ENCODE data around the gene C15orf39. TPM values are rescaled to one million over a fixed set of nuclear protein-coding genes. Genes with fewer than 3 reads are reported as not detected.

The C15orf39 gene
- total RNA-seq, 1 donor from 2014 or later, result 23.1 TPM

DNA sequence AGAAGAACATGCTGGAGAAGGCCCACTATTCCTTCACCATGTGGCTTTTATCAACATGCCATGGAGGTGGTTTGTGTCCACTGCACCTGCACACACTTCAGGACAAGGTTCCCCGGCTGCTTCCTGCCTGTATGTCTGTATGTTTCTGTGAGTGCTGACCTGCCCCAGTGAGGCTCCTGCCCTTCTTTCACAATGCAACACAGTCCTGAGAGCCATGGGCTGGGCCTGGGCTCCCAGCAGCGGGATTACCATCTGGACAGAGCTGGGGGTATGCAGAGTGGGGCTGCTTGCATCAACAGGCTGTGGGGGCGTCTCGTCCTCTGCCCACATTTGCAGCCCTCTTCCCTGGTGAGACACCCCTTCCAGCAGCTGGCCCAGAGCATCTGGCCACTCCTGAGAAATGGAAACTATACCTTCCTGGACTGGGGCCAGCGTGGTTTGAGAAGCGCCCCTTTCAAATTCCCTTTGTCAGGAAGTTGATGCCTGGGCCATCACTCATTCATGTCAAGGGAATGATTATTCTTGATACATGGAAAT lies 29.3 kb upstream of the C15orf39 start:
- ATAC-seq, result no peak

DNA sequence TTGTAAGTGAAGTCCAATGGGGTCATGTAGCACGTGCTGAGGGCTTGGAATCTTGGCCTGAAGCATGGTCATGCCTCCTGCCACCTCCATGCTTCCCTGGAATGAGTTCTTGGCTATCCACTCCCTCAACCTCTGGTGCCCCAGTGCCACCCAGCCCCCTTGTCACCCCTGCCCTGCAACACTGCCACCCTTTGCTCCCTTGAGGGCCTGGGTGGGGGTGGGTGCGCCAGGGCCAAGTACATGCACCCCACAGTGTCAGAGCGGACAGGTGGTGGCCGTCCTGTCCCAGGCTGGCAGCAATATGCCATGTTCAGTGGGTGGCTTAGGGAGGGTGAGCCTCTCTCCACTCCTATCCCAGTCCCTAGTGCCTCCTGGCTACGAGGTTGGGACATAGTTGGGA lies 27.6 kb upstream of the C15orf39 start:
- no peak for ATAC-seq

DNA sequence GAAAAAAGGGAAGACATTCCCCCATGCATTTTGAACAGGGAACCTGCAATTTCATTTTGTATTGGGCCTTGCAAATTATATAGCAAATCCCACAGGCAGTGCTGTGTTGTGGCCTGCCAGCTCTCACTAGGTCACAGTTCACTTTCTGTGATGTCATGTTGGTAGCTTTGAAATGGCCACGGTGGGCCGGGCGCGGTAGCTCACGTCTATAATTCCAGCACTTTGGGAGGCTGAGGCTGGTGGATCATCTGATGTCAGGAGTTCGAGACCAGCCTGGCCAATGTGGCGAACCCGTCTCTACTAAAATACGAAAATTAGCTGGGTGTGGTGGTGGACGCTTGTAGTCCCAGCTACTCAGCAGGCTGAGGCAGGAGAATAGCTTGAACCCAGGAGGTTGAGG lies 27.0 kb upstream of the C15orf39 start:
- ATAC-seq, result no peak

GRCh38 chr15:75176396-75176761 lies 25.3 kb upstream of the C15orf39 start:
- ATAC-seq, result no peak

- ATAC-seq, result no peak
These were observed 24.2 kb upstream of the C15orf39 start for GRCh38 chr15:75177360-75178071.

GRCh38 chr15:75178171-75178937 lies 23.3 kb upstream of the C15orf39 start:
- no peak for ATAC-seq

DNA sequence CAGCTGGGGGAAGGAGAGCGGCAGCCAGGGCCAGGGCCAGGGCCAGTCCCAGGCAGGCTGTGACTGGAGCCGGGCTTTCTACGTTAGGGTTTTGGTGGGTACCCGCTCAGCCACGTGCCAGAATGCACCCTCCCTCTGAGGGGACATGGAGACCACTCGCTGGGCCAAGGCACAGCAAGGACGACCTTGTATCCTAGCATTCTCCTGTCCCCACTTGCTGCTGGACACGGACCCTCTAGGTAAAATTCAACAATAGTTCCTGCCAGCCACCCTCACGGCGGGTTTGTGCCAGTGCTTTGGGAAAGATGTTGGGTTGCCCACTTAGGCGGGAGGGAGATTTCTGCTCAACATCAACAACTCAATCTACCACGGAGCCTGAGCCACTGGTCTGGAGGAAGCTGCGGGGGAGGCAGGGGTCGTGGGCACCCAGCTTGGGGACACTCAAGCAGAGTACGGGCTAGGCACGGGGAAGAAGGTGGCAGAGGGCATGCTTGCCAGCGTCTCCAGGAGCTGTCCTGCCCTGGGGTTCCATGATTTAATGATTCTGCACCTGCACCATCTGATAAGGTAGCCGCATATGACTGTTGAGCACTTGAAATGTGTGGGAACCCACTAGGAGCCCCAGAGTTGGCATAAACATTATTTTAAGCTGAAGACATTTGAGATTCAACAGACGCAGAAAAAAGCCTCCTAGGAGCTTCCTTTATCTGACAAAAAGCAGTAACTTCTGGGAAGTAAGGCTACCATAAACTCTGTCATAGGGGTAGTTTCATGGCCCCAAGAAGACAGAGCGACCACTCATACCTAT lies 22.5 kb upstream of the C15orf39 start:
- no peak for ATAC-seq

GRCh38 chr15:75179746-75180140 lies 21.9 kb upstream of the C15orf39 start:
- ATAC-seq, result no peak

DNA sequence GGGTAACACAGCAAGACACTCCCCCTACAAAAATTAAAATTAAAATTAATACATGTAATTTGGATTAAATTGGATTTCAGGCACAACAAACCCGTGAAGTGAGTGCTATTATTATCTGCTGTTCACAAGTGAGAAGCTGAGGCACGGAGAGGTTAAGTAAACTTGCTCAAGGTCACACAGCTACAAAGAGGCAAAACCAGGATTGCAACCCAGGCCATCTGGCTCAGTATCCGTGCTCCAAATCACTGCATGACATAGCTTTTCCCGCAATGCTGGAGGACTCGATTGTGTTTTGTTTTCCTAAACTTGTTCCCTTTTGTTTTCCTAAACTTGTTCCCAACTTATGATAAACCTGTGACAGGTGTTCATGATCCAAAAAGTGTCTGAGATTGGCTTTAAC lies 19.9 kb upstream of the C15orf39 start:
- no peak for ATAC-seq

DNA sequence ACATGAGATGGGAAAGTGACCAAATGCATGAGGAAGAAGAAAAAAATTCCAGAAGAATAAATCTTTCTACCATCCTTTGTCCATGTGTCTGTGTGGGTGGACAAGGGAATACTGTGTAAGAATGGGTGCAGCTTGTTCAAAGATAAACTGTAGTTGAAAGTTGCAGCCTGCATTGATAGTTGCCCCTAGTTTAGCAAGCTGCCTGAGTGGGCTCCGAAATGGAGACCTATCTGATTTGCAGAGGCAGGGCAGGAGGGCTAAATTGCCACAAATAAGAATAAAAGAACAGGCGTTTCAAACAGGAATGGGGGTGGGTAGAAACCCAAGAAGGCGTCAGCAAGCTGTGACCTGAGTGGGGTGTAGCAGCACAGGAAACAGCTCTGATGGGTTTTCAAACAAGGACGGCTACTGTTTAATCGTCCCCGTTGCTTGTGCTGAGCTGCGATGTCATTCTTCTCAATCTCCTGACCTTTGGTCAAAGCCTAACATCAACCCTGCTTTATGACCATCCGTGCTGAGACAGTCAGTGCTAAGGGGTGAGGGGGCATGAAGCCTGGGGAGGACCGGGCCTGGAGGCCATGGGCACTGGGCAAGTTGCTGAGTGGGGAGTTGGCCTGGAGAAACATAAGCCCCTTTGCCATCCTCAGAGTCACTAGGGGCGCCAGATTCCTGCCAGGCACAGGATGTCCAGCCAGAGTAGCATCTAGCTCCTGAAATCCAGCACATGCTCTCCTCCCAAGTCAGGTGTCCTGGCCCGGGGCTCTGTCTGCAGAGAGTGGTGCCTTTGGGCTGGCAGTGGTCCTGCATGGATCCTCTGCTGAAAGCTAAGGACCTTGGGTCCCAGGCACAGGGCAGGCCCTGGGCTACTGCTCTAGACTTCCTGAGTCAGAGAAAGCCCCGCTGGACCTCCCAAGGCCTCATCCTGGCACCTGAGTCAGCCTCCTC lies 19.2 kb upstream of the C15orf39 start:
- peak; percentile 23 for ATAC-seq

- no peak for ATAC-seq
These were observed 16.2 kb upstream of the C15orf39 start for GRCh38 chr15:75185271-75186029.

GRCh38 chr15:75186044-75186443 lies 15.6 kb upstream of the C15orf39 start:
- no peak for ATAC-seq

GRCh38 chr15:75188499-75188898 lies 13.2 kb upstream of the C15orf39 start:
- ATAC-seq, result no peak

DNA sequence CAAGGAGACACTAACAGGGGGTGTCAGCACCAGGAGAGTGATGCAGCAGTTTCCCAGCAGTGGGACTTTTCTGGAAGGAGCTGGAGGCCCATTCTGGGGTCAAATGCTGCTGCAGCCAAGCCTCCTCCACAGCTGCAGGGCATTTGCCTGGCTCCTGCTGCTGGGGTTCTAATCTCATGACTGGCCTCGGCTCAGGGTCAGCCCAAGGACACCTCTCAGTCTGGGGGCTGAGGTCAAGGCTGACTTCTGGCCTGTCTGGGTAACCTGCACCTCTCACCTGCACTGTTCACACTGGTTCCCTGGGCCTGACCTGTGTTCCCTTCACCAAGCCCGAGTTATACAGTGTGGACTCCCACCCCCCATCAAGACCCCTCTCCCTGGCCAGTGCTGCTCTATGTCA lies 10.4 kb upstream of the C15orf39 start:
- ATAC-seq, result no peak

- ATAC-seq, result no peak
These were observed 9.4 kb upstream of the C15orf39 start for GRCh38 chr15:75192307-75192706.

DNA sequence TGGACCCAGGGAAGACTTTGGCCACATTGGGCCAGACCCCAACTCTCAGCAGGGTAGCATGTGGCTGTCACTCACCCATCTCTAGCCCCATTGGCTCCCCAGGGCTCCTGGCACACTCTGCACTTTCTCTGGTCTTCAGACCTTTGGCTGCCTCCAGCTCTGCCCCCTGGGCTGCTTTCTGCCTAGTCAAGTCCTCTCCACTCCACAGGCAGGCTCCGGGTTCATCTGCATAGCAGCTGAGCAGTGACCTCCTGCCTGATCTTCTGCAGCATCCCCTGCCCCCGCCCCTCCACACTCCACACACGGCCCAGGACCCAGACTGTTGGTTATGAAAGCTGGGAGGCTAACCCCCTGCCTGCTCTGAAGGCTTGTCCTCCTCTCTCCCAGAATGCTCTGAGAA lies 8.4 kb upstream of the C15orf39 start:
- ATAC-seq, result no peak

DNA sequence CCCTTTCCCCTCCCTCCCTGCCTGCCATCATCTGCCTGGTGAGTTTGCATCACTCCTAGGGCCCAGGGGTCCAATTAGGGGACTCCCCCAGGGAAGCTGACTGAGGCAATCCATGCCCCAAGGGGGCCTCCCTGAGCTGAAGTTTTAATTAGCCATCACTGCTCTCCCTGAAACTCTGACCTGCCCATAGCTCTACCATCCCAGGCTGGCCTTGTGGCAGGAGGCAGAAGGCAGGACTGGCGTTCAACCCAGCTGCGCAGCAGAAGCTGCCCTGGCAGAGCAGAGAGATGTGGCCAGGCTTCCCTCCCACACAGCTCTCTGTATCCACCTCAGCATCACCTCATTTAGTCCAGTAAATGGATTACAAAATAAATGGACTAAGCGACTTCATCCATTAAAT lies 7.7 kb upstream of the C15orf39 start:
- ATAC-seq, result no peak

DNA sequence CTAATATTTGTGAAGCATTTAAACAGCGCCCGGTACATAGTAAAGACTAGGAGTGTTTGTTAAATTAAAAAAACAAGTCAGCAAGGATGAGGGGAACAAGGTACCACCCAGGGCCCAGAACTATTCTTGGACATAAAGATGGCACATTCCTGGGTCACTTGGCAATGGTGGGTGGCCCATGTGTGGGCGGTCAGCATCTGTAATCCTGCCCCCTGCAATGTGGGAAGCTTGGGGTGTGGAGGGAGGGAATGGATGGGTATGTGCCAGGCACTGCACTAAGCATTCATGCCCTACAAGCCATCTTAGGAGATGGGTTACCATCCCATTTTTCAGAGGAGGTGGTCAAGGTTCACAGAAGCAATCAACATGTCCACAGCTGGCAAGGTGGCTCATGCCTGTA lies 7.3 kb upstream of the C15orf39 start:
- ATAC-seq, result no peak

DNA sequence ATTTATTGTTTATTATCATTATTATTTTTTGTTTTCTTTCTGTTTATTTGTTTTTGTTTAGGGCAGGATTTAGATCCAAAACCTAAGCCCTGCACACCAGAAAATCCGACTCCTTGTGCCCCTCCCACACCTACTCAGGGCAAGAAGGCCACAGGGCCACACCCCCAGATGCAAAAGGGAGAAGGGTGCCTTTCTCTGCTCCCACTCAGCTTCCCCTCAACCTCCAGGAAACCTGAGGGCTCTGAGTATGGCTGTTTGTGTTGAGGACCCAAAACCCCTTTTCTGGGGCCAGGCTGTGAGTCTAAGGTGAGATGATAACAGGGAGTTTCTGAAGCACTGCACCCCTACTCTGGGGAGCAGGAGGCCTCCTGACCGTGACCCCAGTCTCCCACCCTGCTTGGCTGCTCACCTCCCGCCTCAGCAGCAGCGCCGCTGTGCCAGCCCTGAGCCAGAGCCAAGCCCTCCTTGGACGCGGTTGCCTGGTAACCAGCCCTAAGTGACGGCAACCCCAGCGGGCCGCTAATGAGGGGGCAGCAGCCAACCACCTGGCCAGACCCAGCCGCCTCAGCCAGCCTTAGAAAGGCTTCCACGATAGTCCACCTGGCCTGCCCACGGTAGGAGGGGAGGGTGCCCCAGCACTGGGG lies 6.4 kb upstream of the C15orf39 start:
- ATAC-seq, result no peak

DNA sequence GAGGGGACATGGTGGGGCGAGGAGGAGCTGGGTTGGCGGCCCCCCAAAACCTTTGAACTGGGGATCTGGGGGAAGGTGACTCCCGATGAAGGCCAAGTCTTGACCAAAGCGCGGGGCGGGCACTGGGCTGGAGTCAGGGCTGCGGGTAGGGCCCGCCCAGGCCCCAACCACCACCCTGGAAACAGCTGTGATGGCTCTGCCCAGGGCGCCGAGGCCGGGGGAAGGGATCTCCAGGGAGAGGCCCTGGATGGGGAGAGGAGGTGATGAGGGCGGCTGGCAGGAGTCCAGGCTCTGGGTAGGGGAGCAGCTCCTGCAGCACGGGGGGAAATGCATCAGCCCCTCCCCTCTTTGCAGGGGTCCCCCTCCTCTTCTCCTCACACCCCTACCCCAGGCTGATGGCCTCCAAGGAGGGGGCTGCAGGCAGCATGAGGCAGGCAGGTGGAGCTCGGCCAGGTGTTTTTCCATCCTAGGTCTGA lies 5.9 kb upstream of the C15orf39 start:
- ATAC-seq, result no peak

Data from esophagus mucosa (tissue), 1 donor.